ENCODE data around the gene SLC22A1.
"Not testable (repeated sequence)": the region's sequence is repeated elsewhere in the genome, so short reads cannot be mapped to it uniquely, and the experiment has no call there.

The SLC22A1 gene

GRCh38 chr6:160146454-160147145, 25.0 kb downstream of the SLC22A1 start:
- H3K4me1 ChIP-seq (ENCODE audit: control insufficient read depth, low read depth, low read length): no peaks in the 10 kb centered on the region
- H3K9ac ChIP-seq (ENCODE audit: low read length): no peak overlapping the region

DNA sequence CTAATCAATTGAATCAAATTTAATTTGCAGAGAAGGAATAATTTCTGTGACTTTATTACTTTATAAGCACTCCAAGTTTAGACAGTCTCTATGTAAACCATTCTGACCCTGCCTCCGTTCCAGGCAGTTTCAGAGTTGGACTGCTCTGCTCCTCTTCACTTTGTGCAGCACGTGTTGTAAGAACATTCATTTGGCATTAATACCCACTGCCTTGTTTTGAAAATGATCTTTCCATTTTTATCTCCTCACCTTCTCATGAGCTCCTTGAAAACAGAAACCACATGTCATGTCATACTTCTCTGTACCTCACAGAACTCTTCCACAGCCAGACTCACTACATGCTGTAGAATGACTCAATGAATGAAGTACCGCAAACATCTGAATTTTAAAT, 25.5 kb downstream of the SLC22A1 start:
- no peaks in the 10 kb centered on the region for H3K36me3 ChIP-seq (ENCODE audit: control insufficient read depth, low read depth, low read length)
- no peak overlapping the region for H3K4me3 ChIP-seq (ENCODE audit: low read length)
- H3K27ac ChIP-seq (ENCODE audit: low read length): no peak overlapping the region
- H3K4me1 ChIP-seq (ENCODE audit: control insufficient read depth, low read depth, low read length): no peaks in the 10 kb centered on the region
- H3K9me3 ChIP-seq (ENCODE audit: control insufficient read depth, low read depth, low read length): no peaks in the 10 kb centered on the region
- H3K27me3 ChIP-seq (ENCODE audit: control insufficient read depth, insufficient read depth, low read length): no peaks in the 10 kb centered on the region
- no peak overlapping the region for H3K9ac ChIP-seq (ENCODE audit: low read length)

More at GRCh38 chr6:160146454-160147145, 25.0 kb downstream of the SLC22A1 start:
- Histone ChIP-seq H3K9me3 (ENCODE audit: control insufficient read depth, low read depth, low read length) (no peaks in the 10 kb centered on the region), H3K4me3 (ENCODE audit: low read length) (no peak overlapping the region), H3K36me3 (ENCODE audit: control insufficient read depth, low read depth, low read length) (no peaks in the 10 kb centered on the region), H3K27ac (ENCODE audit: low read length) (no peak overlapping the region), H3K27me3 (ENCODE audit: control insufficient read depth, insufficient read depth, low read length) (no peaks in the 10 kb centered on the region)

- H3K9me3 ChIP-seq (ENCODE audit: control insufficient read depth, low read depth, low read length): no peaks in the 10 kb centered on the region
- H3K27me3 ChIP-seq (ENCODE audit: control insufficient read depth, insufficient read depth, low read length): no peaks in the 10 kb centered on the region
- H3K4me3 ChIP-seq (ENCODE audit: low read length): no peak overlapping the region
- H3K27ac ChIP-seq (ENCODE audit: low read length): no peak overlapping the region
- H3K9ac ChIP-seq (ENCODE audit: low read length): no peak overlapping the region
- no peaks in the 10 kb centered on the region for H3K36me3 ChIP-seq (ENCODE audit: control insufficient read depth, low read depth, low read length)
- no peaks in the 10 kb centered on the region for H3K4me1 ChIP-seq (ENCODE audit: control insufficient read depth, low read depth, low read length)
Observed at GRCh38 chr6:160154471-160154870, 32.9 kb downstream of the SLC22A1 start.

DNA sequence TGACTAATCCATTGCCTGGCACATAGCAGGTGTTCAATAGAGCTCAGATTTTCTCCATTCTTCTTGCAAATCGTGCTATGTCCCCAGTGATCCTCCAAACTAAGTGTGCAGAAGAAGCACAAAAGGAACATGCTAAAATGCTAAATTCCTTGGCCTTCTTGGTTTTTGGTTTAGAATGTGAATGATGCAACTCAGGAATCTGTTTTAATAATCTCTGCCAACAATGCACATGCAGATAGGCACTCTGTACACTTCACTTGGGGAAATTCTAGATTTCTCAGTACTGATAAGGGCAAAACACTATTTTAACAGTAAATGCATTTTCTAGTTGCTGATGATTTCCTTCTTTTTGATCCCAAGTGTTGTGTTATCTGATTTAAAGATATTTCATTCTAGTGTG, 35.2 kb downstream of the SLC22A1 start:
- H3K4me3 ChIP-seq (ENCODE audit: low read length): no peak overlapping the region
- H3K4me1 ChIP-seq (ENCODE audit: control insufficient read depth, low read depth, low read length): peaks cover 6% of the 10 kb centered on the region
- no peaks in the 10 kb centered on the region for H3K9me3 ChIP-seq (ENCODE audit: control insufficient read depth, low read depth, low read length)
- no peak overlapping the region for H3K27ac ChIP-seq (ENCODE audit: low read length)
- H3K36me3 ChIP-seq (ENCODE audit: control insufficient read depth, low read depth, low read length): no peaks in the 10 kb centered on the region
- no peaks in the 10 kb centered on the region for H3K27me3 ChIP-seq (ENCODE audit: control insufficient read depth, insufficient read depth, low read length)
- no peak overlapping the region for H3K9ac ChIP-seq (ENCODE audit: low read length)

GRCh38 chr6:160160450-160160849, 38.8 kb downstream of the SLC22A1 start:
- Histone ChIP-seq H3K4me3 (ENCODE audit: low read length) (no peak overlapping the region), H3K27ac (ENCODE audit: low read length) (no peak overlapping the region), H3K9ac (ENCODE audit: low read length) (no peak overlapping the region), H3K9me3 (ENCODE audit: control insufficient read depth, low read depth, low read length) (no peaks in the 10 kb centered on the region), H3K27me3 (ENCODE audit: control insufficient read depth, insufficient read depth, low read length) (no peaks in the 10 kb centered on the region), H3K4me1 (ENCODE audit: control insufficient read depth, low read depth, low read length) (peaks cover 9% of the 10 kb centered on the region), H3K36me3 (ENCODE audit: control insufficient read depth, low read depth, low read length) (no peaks in the 10 kb centered on the region)

GRCh38 chr6:160160929-160161646, 39.5 kb downstream of the SLC22A1 start:
- H3K36me3 ChIP-seq (ENCODE audit: control insufficient read depth, low read depth, low read length): no peaks in the 10 kb centered on the region
- H3K9ac ChIP-seq (ENCODE audit: low read length): no peak overlapping the region
- H3K27ac ChIP-seq (ENCODE audit: low read length): no peak overlapping the region
- H3K27me3 ChIP-seq (ENCODE audit: control insufficient read depth, insufficient read depth, low read length): no peaks in the 10 kb centered on the region
- peaks cover 9% of the 10 kb centered on the region for H3K4me1 ChIP-seq (ENCODE audit: control insufficient read depth, low read depth, low read length)
- no peak overlapping the region for H3K4me3 ChIP-seq (ENCODE audit: low read length)
- no peaks in the 10 kb centered on the region for H3K9me3 ChIP-seq (ENCODE audit: control insufficient read depth, low read depth, low read length)

DNA sequence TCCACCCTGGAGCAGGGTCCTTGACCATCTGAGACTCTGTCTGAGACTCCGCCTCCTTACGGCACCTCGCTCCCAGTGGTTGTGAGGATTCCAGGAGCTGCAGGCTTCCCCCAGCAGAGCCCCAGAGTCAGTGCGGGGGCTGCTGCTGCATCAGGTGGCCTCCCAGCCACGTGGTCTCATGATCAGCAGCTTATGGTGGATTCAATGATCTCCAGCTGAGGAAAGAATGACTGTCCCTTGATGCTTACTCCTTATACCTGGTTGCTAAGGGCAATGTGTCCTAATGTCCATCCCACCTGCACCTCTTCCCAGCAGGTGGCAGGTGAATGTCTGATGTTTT, 40.0 kb downstream of the SLC22A1 start:
- no peak overlapping the region for H3K9ac ChIP-seq (ENCODE audit: low read length)
- H3K36me3 ChIP-seq (ENCODE audit: control insufficient read depth, low read depth, low read length): no peaks in the 10 kb centered on the region
- no peak overlapping the region for H3K27ac ChIP-seq (ENCODE audit: low read length)

DNA sequence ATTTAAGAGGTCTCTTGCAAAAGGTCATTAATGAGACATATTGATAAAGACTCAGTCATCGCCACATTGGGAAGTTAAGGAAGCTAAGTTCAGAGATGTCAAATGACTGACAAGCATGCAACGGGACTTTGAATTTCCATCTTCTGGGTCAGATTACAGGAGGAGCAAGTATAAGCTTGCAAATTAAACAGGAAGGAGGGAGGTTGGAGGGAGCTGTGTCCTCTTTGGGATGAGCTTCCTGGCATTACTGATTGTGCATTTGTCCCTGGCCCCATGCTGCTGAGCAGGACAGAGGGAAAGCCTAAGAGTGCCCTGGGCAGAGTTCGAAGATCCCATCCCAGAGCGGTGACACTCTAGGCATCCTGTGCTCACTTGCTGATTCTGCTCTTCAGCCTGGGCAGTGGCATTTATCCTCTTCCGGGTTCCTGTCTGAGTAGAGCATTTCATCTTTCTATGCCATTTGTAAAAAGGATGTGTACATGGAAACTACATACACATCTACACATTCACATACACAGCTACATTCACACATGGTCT, 40.5 kb downstream of the SLC22A1 start:
- no peaks in the 10 kb centered on the region for H3K36me3 ChIP-seq (ENCODE audit: control insufficient read depth, low read depth, low read length)
- H3K27me3 ChIP-seq (ENCODE audit: control insufficient read depth, insufficient read depth, low read length): no peaks in the 10 kb centered on the region
- H3K9me3 ChIP-seq (ENCODE audit: control insufficient read depth, low read depth, low read length): no peaks in the 10 kb centered on the region
- no peak overlapping the region for H3K27ac ChIP-seq (ENCODE audit: low read length)
- H3K4me3 ChIP-seq (ENCODE audit: low read length): no peak overlapping the region
- H3K4me1 ChIP-seq (ENCODE audit: control insufficient read depth, low read depth, low read length): peaks cover 9% of the 10 kb centered on the region
- H3K9ac ChIP-seq (ENCODE audit: low read length): no peak overlapping the region

More for the DNA sequence above, 40.0 kb downstream of the SLC22A1 start:
- Histone ChIP-seq H3K4me3 (ENCODE audit: low read length) (no peak overlapping the region), H3K27me3 (ENCODE audit: control insufficient read depth, insufficient read depth, low read length) (no peaks in the 10 kb centered on the region), H3K9me3 (ENCODE audit: control insufficient read depth, low read depth, low read length) (no peaks in the 10 kb centered on the region), H3K4me1 (ENCODE audit: control insufficient read depth, low read depth, low read length) (peaks cover 9% of the 10 kb centered on the region)

DNA sequence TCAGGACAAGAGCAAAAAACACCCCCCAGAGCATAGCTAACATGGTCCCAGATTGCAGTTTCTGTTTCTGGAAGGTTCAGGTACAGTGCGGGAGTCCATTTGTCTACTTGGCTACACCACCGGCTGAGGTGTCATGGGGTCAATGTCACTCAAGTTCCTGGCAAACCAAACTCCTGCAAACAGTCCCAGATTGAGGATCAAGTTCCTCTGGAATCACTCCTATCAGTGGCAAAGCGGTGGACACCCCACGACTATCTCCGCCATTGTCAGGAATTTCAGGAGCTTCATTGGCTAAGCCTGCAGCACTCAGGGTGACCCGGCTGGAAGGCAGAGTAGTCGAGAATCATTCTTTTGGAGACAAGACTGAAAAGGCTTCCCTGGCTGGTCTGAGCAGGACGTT, 41.8 kb downstream of the SLC22A1 start:
- H3K27ac ChIP-seq (ENCODE audit: low read length): no peak overlapping the region
- no peaks in the 10 kb centered on the region for H3K9me3 ChIP-seq (ENCODE audit: control insufficient read depth, low read depth, low read length)
- no peak overlapping the region for H3K4me3 ChIP-seq (ENCODE audit: low read length)
- no peaks in the 10 kb centered on the region for H3K36me3 ChIP-seq (ENCODE audit: control insufficient read depth, low read depth, low read length)
- H3K9ac ChIP-seq (ENCODE audit: low read length): no peak overlapping the region
- no peaks in the 10 kb centered on the region for H3K27me3 ChIP-seq (ENCODE audit: control insufficient read depth, insufficient read depth, low read length)
- H3K4me1 ChIP-seq (ENCODE audit: control insufficient read depth, low read depth, low read length): peaks cover 9% of the 10 kb centered on the region

DNA sequence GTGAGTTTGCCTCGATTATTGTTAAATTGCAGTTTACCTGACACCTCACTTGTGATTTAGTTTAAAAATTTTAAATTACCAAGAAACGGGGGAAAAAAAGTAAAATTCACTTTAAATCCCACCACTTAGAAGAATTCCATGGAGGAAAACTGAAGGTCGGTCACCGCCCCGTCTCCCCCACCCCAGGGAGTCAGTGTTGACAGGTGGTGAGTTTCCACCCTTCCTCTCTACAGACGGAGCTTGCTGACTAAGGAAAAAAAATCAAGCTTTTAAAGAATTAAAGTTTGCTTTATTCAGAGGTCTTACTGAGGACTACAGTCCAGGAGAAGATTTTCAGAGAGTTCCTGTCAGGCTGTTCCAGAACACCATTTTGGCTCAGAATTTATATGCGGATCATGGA, 42.3 kb downstream of the SLC22A1 start:
- Histone ChIP-seq H3K9me3 (ENCODE audit: control insufficient read depth, low read depth, low read length) (no peaks in the 10 kb centered on the region), H3K9ac (ENCODE audit: low read length) (no peak overlapping the region), H3K36me3 (ENCODE audit: control insufficient read depth, low read depth, low read length) (no peaks in the 10 kb centered on the region), H3K4me3 (ENCODE audit: low read length) (no peak overlapping the region), H3K27ac (ENCODE audit: low read length) (no peak overlapping the region), H3K27me3 (ENCODE audit: control insufficient read depth, insufficient read depth, low read length) (no peaks in the 10 kb centered on the region), H3K4me1 (ENCODE audit: control insufficient read depth, low read depth, low read length) (peaks cover 9% of the 10 kb centered on the region)

DNA sequence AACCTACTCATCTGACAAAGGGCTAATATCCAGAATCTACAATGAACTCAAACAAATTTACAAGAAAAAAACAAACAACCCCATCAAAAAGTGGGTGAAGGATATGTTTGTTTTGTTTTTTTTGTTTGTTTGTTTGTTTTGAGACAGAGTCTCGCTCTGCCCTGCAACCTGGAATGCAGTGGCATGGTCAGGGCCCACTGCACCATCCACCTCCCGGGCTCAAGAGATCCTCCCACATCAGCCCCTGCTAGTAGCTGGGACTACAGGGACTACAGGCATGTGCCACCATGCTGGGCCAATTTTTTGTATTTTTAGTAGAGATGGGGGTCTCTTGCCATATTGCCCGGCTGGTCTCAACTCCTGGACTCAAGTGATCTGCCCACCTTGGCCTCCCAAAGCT, 44.3 kb downstream of the SLC22A1 start:
- H3K9me3 ChIP-seq (ENCODE audit: control insufficient read depth, low read depth, low read length); H3K4me1 ChIP-seq (ENCODE audit: control insufficient read depth, low read depth, low read length); H3K9ac ChIP-seq (ENCODE audit: low read length); H3K27ac ChIP-seq (ENCODE audit: low read length); H3K27me3 ChIP-seq (ENCODE audit: control insufficient read depth, insufficient read depth, low read length); H3K36me3 ChIP-seq (ENCODE audit: control insufficient read depth, low read depth, low read length); H3K4me3 ChIP-seq (ENCODE audit: low read length): not testable (repeated sequence)
